PC-3 (cell line): ENCODE measurements around the gene TNKS2. TPM values are rescaled to one million over a fixed set of nuclear protein-coding genes. Genes with fewer than 3 reads are reported as not detected.

Source experiments
- ATAC-seq: fragments of 200-7000 bp; cut with Tn5 transposase; 2 replicates; pipeline ENCODE4 v1.9.1; 2020; ENCODE audit warnings: mild to moderate bottlenecking, moderate library complexity
- BruUV-seq: library from RNA; stranded (reverse); fragments of 400-500 nt; replicated peaks from 2 replicates; lab custom pipeline; 2021; lab: Mats Ljungman, UMichigan
- CTCF ChIA-PET: fragments of 300-600 bp; sonication (Branson Sonifier 250); formaldehyde crosslinking; loops from one replicate; lab custom pipeline; 2022; ENCODE audit warnings: antibody characterized with exemption; lab: Charles Lee
- POLR2A ChIA-PET: fragments of 300-600 bp; sonication (Branson Sonifier 250); formaldehyde crosslinking; loops from one replicate; lab custom pipeline; 2022; ENCODE audit warnings: antibody characterized with exemption; ENCODE audit not compliant: unreplicated experiment; lab: Charles Lee
- DNase-seq: peaks from one replicate; pipeline ENCODE4 v3.0.0-alpha.2; 2015
- H2AFZ ChIP-seq: fragments of 300-600 bp; sonication (generic); 2 replicates; pipeline ENCODE4 v1.6.0; 2016; ENCODE audit warnings: antibody characterized with exemption, low read length
- H3F3A ChIP-seq: fragments of 300-600 bp; sonication (generic); one replicate; pipeline ENCODE4 v1.6.0; 2017; ENCODE audit warnings: antibody characterized with exemption, low read length, control low read depth, mild to moderate bottlenecking; ENCODE audit not compliant: unreplicated experiment
- H3K27ac ChIP-seq: fragments of 300-600 bp; sonication (generic); 2 replicates; pipeline ENCODE4 v1.5.1; 2016; ENCODE audit warnings: mild to moderate bottlenecking, low read length
- H3K27me3 ChIP-seq: fragments of 300-600 bp; sonication (generic); 2 replicates; pipeline ENCODE4 v1.6.1; 2016; ENCODE audit warnings: low read length, mixed read lengths
- H3K36me3 ChIP-seq: fragments of 300-600 bp; sonication (generic); 2 replicates; pipeline ENCODE4 v1.6.1; 2016; ENCODE audit warnings: low read depth, mixed run types, low read length, mixed read lengths
- H3K4me1 ChIP-seq: fragments of 300-600 bp; sonication (generic); 2 replicates; pipeline ENCODE4 v1.5.1; 2016; ENCODE audit warnings: low read length; ENCODE audit not compliant: insufficient read depth
- H3K4me2 ChIP-seq: fragments of 300-600 bp; sonication (generic); 2 replicates; pipeline ENCODE4 v1.6.0; 2016; ENCODE audit warnings: low read length
- H3K4me3 ChIP-seq: fragments of 300-600 bp; sonication (generic); 2 replicates; pipeline ENCODE4 v1.5.1; 2016; ENCODE audit warnings: mild to moderate bottlenecking, low read length, mixed read lengths
- H3K79me2 ChIP-seq: fragments of 300-600 bp; sonication (generic); 2 replicates; pipeline ENCODE4 v1.6.1; 2017; ENCODE audit warnings: low read length, mixed read lengths
- H3K9ac ChIP-seq: fragments of 300-600 bp; sonication (generic); 2 replicates; pipeline ENCODE4 v1.6.0; 2016; ENCODE audit warnings: mild to moderate bottlenecking, low read length
- H3K9me2 ChIP-seq: fragments of 300-600 bp; sonication (generic); replicated peaks from 2 replicates; pipeline ENCODE4 v1.6.1; 2016; ENCODE audit warnings: mixed run types, low read length, mixed read lengths
- H3K9me3 ChIP-seq: fragments of 300-600 bp; sonication (generic); 2 replicates; pipeline ENCODE4 v1.6.1; 2016; ENCODE audit warnings: low read length, mixed read lengths
- H4K20me1 ChIP-seq: fragments of 300-600 bp; sonication (generic); 2 replicates; pipeline ENCODE4 v1.6.1; 2016; ENCODE audit warnings: low read length, mixed read lengths
- CTCF ChIP-seq: fragments of 300-600 bp; sonication (generic); conservative IDR thresholded peaks from 2 replicates; pipeline ENCODE4 v1.5.1; 2017; ENCODE audit warnings: antibody characterized with exemption, low read depth, mild to moderate bottlenecking, low read length
- EZH2 ChIP-seq: fragments of 300-600 bp; sonication (generic); IDR thresholded peaks from one replicate; pipeline ENCODE4 v1.6.1; 2017; ENCODE audit warnings: antibody characterized with exemption, mild to moderate bottlenecking, low read length; ENCODE audit not compliant: unreplicated experiment
- EZH2phosphoT487 ChIP-seq: fragments of 300-600 bp; sonication (generic); IDR thresholded peaks from 2 replicates; pipeline ENCODE4 v1.6.1; 2018; ENCODE audit warnings: mild to moderate bottlenecking, antibody characterized with exemption, low read length, borderline replicate concordance
- intact Hi-C: fragments of 100-400 bp; cut with micrococcal nuclease; formaldehyde crosslinking; loops from 2 replicates; pipeline ENCODE4 v1.9.0; 2023
- total RNA-seq: library from RNA; depleted of rRNA; stranded (reverse); fragments of >200 nt; gene quantifications from 2 replicates; pipeline ENCODE4 v1.2.3, GENCODE V29; 2014

Gene TNKS2
- total RNA-seq, 1 experiment from 2014 or later, result 14.5 TPM

- intact Hi-C loops, result no loop called here
- H4K20me1 ChIP-seq, result no peaks in the 10 kb centered on the region
- H3K79me2 ChIP-seq, result 0 out of 2 replicates have a peak, but pooled peaks cover 3% of the 10 kb centered on the region
- ATAC-seq, result peak; percentile 23
- ChIA-PET CTCF (interaction anchor here (0.5 to 1.6 kb wide), 2 partner anchors 44 to 149 kb away, joined by 4 read pairs; no protein-coding TSS in a partner anchor), POLR2A (no interaction called here)
- no peak overlapping the region for H3K27ac ChIP-seq
- no TSS peak for BruUV-seq
- H3K36me3 ChIP-seq, result no peaks in the 10 kb centered on the region
- no peaks in the 10 kb centered on the region for H3K27me3 ChIP-seq
- peak overlapping the region; percentile 98 for H3K4me2 ChIP-seq
- no peak for TF ChIP-seq CTCF
- TF ChIP-seq EZH2, result no peak
- no peak for TF ChIP-seq EZH2phosphoT487
- no peaks in the 10 kb centered on the region for H3K9me2 ChIP-seq
- 0 out of 2 replicates have a peak, but pooled peaks cover 16% of the 10 kb centered on the region for H3K4me1 ChIP-seq
- H3F3A ChIP-seq, result no peaks in the 10 kb centered on the region
- peak overlapping the region; percentile 68 for H3K9ac ChIP-seq
- H2AFZ ChIP-seq, result peak overlapping the region; percentile 98
- H3K9me3 ChIP-seq, result no peaks in the 10 kb centered on the region
- DNase-seq, result no peak
- peak overlapping the region; percentile 90 for H3K4me3 ChIP-seq
Observed at GRCh38 chr10:91907914-91908336, 109.7 kb downstream of the TNKS2 start.

- H3K4me3 ChIP-seq, result peak overlapping the region; percentile 90
- H3K4me1 ChIP-seq, result 0 out of 2 replicates have a peak, but pooled peaks cover 16% of the 10 kb centered on the region
- no peaks in the 10 kb centered on the region for H3K9me2 ChIP-seq
- H2AFZ ChIP-seq, result peak overlapping the region; percentile 98
- CTCF ChIA-PET, result interaction anchor here (1.6 kb wide), 1 partner anchor 44 kb away, joined by 4 read pairs; no protein-coding TSS in a partner anchor
- H4K20me1 ChIP-seq, result no peaks in the 10 kb centered on the region
- H3K9me3 ChIP-seq, result no peaks in the 10 kb centered on the region
- H3K79me2 ChIP-seq, result 0 out of 2 replicates have a peak, but pooled peaks cover 3% of the 10 kb centered on the region
- H3K4me2 ChIP-seq, result peak overlapping the region; percentile 98
- H3K9ac ChIP-seq, result peak overlapping the region; percentile 68
- intact Hi-C loops, result no loop called here
- H3K36me3 ChIP-seq, result no peaks in the 10 kb centered on the region
- BruUV-seq, result no TSS peak
- POLR2A ChIA-PET, result no interaction called here
- H3K27ac ChIP-seq, result no peak overlapping the region
- DNase-seq, result peak; percentile 83
- ATAC-seq, result peak; percentile 89
- no peaks in the 10 kb centered on the region for H3K27me3 ChIP-seq
- TF ChIP-seq CTCF (peak; percentile 54), EZH2 (no peak)
- no peaks in the 10 kb centered on the region for H3F3A ChIP-seq
Observed at GRCh38 chr10:91908337-91909116, 110.3 kb downstream of the TNKS2 start.
